Measurements from ENCODE around the gene FCRL6.

The FCRL6 gene

DNA sequence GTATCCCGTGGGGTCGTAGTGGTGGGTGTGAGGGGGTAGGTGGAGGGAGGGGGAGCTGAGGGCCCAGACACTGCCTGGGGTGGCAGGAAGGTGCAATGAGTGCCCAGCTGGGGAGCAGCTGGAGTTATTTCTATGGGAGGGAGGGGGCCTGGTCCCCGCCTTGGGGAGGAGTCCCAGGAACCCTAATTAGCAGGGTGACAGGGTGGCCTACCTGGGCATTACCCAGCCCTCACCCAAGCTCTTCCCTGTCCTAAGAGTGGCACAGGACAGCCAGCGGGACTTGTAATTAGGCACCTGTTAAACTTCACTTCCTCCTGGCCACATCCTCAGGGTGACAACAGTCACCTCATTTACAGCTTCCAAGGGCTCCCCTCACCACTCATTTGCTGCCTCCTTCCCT is 60.4 kb downstream of the FCRL6 start, which contains the start of gene VSIG8:
Gene VSIG8 (minus strand): TSS at position 101 of the 400 bp plus-strand sequence. CDS start 136 bp downstream, outside the sequence.
- TF ChIP-seq, protein P1, sequence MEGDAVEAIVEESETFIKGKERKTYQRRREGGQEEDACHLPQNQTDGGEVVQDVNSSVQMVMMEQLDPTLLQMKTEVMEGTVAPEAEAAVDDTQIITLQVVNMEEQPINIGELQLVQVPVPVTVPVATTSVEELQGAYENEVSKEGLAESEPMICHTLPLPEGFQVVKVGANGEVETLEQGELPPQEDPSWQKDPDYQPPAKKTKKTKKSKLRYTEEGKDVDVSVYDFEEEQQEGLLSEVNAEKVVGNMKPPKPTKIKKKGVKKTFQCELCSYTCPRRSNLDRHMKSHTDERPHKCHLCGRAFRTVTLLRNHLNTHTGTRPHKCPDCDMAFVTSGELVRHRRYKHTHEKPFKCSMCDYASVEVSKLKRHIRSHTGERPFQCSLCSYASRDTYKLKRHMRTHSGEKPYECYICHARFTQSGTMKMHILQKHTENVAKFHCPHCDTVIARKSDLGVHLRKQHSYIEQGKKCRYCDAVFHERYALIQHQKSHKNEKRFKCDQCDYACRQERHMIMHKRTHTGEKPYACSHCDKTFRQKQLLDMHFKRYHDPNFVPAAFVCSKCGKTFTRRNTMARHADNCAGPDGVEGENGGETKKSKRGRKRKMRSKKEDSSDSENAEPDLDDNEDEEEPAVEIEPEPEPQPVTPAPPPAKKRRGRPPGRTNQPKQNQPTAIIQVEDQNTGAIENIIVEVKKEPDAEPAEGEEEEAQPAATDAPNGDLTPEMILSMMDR (conservative IDR thresholded peaks at IDR 0.05): no peak
- no peak within 1 kb of the TSS for H3K27ac ChIP-seq

GRCh38 chr1:159864262-159864661 is 62.1 kb downstream of the FCRL6 start:
- no peak overlapping the region for H3K27ac ChIP-seq
- TF ChIP-seq, protein P1 (conservative IDR thresholded peaks at IDR 0.05): no peak

All from VCaP (cell line).